GM21717 (cell line): ENCODE data around the gene TTN.

Source experiments
- ATAC-seq: cut with Tn5 transposase; IDR thresholded peaks from one replicate; pipeline ENCODE4 v1.9.1; 2021; ENCODE audit warnings: mild to moderate bottlenecking, moderate library complexity; ENCODE audit not compliant: unreplicated experiment

Gene TTN

DNA sequence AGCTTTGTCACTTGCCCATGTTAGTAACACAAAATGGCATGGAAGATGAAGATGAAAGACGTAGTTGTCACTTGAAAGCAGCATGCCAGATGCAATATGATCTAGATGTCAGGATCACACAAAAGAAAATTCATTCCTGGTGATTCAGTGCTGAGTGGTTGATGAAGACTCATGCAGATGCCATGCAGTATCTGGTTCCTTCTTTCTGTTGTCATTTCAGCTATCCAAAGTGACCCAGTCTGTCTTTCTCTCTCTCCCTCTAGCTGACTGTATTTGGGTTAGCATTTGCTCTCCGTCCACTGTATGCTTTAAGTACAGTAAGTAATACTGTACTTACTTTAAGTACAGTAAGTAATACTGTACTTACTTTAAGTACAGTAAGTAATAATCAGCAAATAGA is 50.4 kb downstream of the TTN start:
- no peak for ATAC-seq

DNA sequence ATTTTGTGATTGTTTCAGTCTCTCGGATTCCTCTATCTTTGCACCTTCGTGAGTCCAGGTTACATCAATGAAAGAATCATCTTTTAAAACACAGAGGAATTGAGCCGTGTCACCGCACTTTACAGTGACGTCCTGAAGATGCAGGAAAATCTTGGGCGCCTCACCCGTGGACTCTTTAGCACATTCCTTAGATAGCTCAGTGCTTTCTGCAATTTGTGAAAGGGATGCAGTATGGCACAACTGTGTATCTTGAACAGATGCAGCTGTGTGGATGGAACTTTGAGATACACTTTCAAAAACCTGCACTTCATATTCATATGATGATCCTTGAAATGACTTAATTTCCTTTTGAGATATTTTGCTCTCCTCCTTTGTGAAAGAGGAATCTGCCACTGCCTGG is 50.9 kb downstream of the TTN start:
- ATAC-seq: no peak

DNA sequence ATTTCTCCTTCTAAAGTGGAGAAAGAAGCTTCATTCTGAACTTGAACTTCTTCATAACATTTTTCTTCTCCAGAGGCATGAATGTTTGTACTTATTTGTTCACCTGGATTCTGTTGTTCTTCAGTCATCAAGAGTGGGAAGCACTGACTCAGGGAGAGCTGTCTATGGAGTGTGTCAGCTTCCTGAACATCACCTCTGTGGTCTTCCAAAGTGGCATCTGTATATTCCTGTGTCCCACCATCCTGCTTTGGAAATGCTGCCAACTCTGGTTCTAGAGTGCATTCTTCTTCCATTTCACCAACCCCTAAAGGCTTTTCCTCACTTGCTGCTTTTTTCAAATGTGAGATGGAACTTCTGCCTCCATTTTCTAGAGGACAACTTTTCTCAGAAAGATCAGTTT is 59.5 kb downstream of the TTN start:
- no peak for ATAC-seq

DNA sequence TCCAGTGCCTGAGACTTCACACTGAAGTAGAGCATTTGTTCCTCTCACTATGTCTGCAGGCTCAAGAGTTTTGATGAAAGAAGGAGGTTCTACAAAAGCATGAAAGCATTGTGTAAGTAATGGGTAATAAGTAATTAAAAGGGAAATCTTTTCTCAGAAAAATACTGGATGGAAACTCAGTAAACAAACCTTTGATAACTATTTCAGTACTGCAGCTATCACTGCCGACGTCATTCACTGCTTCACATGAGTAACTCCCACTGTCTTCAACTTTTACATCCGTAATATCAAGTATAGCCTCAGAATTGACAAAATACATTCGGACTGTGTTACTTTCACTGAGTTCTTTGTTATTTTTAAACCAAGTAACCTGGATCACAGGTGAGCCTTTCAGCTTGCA is 72.7 kb downstream of the TTN start:
- ATAC-seq: no peak

DNA sequence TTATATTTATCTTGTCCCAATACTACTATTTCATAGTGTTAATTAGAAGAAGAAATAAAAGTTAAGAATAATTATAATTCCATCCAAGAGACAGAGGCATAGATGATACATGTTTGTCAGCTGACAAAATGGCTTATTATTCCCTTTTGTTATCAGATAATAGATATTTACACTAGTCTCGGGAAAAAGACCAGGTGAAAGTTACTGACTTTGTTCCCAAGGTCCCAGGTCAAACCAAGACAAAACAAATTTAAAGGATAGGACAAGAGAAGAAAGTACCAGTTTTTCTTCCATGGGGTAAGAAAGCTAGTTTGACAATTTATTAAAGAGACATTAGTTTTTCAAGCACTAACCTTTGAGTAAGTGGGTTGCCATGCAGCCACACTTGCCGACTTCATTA is 73.2 kb downstream of the TTN start:
- no peak for ATAC-seq

DNA sequence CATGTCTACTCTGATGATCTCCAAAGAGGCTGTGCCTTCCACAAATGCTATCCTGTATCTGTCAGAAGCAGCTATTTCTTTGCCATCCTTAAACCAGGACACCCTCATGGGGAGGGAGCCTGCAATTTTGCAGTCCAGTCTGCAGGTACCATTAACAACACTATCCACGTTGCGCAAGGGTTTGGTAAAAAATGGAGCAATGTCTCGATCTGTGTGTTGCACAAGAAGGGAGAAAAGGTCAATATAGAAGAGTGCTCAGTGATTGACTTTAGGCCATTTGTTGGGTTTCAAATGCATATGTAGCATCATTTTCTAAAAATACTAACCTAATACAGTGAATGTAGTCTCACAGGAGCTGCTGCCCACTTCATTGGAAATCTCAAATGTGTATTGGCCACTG is 74.3 kb downstream of the TTN start:
- no peak for ATAC-seq

DNA sequence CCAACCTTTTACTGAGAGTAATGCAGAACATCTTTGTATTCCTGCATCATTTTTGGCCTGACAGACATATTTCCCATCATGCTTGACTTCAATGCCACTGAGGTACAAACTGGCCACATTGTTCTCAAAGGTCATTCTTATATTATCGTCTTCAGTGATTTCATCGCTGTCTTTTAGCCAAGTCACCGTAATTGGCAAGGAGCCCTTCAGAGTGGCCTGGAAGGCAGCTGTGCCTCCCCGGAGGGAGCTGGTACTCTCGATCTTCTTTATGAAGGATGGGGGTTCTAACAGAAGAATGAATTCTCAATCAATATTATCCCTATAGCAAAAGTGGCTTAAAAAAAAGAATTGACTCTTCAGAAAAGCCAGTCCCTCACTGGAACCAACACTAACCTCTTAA is 75.9 kb downstream of the TTN start:
- ATAC-seq: no peak

DNA sequence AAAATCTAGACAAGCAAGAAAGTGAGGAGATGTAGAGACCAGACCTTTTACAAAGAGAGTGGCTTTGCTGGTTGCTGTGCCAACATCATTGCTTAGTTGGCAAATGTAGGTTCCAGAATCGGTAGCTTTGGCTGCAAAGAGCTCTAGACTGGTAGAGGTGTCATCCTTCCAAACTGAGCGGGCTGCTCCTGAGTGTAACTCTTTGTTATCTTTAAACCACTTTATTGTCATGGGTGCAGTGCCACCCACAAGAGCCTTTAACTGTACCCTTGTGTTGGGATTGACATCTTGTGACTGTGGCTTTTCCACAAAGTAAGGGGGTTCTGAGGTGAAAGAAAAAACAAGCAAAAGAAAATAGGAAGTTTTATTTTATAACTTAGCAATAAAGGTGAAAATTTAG is 77.2 kb downstream of the TTN start:
- ATAC-seq: no peak

DNA sequence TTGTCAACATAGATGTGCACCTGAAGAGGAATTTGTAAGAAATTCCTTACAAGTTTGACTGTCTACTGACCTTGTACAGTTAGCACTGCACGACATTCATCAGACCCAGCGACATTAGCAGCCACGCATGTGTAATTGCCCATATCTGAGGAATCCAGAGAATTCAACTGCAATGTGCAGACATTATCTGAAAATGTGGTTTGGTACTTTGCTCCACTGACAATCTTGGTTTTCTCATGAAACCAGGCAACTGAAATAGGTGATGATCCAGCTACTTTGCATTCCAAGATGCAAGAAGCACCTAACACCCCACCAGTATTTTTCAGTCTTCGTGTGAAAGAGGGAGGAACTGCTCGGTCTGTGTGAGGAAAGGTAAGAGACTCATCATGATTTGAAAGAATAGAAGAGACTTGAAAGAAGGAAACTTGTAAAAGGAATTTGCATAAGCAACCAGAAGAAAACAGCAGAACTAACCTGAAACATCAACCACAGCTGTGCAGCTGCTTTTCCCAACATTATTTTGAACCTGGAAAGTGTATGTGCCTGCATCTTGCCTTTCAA is 83.4 kb downstream of the TTN start:
- peak; percentile 59 for ATAC-seq

DNA sequence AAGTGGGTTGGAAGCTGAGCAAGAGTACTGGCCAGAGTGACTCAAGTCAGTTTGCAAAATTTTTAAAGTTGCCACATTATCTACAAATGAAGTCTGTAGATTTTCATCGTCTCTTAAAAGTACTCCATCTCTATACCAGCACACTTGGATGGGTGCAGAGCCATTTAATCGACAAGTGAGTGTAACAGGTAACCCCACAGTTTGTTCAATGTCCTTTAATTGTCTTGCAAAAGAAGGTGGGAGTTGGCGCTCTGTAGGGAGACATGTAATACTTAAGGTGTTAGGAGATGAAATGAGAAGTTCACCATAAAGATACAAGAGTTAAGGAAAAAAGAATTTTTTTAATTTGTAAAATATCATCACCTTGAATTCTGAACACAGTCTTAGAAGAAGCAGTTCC is 84.9 kb downstream of the TTN start:
- ATAC-seq: no peak

DNA sequence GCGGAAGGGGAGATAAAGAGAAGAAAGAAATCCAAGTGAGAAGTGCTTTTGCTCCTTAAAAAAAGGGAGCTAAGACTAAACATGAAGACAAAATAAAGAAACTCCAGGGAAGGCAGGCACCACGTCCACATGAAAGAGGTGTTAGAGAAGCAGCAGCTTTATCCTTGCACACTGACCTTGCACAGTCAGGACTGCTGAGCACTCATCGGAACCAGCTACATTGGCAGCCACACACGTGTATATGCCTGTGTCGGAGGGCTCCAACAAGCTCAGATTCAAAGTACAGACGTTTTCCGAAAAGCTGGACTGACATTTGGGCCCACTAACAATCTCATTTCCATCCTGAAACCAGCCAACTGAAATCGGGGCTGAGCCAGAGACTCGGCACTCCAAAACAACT is 88.2 kb downstream of the TTN start:
- no peak for ATAC-seq

DNA sequence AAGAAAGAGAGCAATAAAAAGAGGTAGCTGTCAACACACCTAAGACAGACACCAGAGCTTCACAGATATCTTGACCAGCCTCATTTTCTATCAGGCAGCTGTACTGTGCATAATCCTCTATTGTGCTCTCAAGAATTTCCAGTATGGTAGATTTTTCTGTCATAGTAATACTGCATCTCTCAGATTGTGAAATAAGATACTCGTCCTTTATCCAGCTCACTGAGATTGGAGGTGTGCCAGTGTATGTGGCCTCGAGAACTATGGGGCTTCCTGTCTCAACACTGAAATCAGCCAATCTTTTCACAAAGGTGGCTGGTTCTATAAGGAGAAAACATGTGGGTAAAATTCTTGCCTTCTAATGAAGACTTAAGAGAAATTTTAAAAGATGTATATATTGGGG is 88.9 kb downstream of the TTN start:
- no peak for ATAC-seq

DNA sequence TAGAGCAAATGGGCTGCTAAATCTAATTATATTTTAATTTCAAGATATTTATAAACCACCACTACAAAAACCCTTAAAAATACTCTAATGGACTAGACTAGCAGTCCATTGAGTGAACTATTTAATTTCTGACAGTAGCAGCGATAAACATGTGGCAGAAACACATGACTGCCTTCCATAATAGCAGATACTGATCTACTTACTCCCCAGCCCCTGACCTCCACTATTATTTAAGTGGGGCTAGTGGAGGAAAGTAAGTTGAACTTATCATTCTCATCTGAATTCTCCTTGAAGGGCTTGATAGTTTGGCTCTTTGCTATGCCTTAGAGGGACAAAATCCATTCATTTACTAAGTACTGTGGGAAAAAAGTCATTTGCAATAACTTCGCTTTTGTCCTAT is 90.8 kb downstream of the TTN start:
- no peak for ATAC-seq

DNA sequence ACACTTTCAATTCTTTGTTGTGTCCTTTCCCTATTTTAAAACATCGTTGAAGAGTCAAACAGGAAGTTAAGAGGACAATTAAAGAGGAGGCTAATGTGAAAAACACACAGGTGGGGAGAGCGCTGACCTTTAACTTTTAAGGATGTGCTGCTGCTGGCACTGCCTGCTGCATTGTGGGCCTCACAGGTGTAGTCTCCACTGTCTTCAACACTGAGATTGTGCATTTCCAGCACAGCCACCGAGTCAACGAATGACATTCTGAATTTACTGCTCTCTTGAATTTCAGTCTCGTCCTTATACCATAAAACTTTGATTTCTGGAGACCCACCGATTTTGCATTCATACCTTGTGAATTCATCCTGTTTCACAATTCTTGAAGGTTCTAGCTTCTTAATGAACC is 91.9 kb downstream of the TTN start:
- no peak for ATAC-seq

DNA sequence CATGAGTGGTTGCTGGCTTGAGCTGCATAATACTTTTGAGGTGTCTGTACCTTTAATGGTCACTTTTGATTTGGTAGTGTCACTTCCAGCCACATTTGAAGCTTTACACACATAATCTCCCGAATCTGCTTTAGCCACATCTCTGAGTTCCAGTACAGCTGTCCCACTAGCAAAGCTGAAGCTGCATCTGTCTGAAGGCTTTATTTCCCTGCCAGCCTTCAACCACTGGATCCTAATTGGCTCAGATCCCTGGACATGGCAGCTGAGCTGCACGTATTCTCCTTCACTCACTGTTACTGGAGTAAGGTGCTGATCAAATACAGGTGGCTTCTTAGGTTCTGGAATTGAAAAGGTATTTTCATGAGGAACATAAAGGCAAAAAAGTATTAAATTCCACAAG is 99.7 kb downstream of the TTN start:
- ATAC-seq: no peak

DNA sequence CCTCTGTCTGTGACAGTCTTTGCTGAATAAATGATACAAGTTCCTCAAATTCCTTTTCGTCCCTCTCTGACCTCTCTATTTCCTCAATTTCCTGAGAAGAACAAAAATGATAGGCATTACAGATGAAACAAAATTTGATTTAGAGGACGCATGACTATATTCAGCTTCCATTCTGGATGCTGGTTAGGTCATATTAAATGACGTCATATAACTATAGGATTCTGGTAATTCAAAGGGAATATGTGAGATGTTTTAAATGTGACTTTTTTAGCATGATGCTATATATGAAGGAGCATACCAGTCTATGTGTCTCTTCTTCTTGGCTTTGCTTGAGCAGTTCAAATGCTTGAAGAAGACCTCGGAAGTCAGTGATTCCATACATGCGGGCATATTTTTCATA is 102.3 kb downstream of the TTN start:
- ATAC-seq: no peak

DNA sequence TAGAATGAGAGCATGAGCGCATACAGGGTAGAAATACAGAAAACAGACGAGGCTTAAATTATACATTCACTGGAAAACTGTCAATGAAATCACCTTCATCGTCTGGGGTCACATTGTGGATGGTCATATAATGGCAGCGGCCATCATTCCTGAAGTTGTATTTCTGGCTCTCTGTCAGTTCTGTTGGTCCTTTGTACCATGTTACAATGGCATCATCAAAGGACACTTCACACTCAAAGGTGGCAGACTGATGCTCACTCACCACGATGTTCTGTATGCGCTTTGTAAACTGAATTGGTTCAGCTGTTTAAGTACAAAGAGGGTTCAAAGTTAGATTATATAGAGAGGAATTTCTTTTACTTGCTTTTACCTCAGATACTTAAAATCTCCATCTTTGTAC is 104.9 kb downstream of the TTN start:
- ATAC-seq: no peak

DNA sequence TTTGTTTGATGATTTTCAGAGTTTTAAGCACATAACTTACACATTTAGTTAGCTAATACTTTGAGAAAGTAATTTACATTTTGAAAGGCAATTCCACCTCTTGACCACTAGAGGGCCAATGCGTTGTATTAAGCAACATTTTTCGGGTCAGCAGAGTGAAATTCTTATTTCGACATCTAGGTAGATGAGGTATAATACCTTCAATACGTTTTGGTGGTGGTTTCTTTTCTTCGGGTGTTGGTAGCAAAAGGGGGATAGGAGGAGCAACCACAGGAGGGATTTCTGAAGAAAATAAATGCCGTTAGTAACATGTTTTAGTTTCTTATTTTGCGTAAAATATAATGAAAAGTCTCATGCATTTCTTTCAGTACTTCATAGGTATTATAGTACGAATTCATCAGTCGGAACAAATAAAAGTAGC is 106.3 kb downstream of the TTN start:
- ATAC-seq: no peak

DNA sequence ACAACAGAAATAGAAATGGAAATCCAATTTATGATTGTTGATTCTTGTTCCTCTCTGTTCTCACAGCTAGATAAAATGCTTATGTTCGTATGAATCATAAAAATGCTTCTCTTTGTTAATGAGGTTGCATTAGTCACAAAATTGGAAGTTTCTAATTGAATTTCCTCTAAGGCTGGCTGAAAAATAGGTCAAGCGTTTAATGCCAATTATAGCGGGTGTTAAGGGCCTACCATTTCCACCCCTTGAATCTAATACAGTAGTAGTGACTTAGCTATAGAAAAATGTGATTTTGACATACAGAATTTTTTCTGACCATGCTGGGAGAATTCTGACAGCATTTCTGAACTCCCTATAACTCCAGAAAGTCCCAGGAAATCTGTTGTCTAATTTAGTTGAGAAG is 107.1 kb downstream of the TTN start:
- no peak for ATAC-seq

DNA sequence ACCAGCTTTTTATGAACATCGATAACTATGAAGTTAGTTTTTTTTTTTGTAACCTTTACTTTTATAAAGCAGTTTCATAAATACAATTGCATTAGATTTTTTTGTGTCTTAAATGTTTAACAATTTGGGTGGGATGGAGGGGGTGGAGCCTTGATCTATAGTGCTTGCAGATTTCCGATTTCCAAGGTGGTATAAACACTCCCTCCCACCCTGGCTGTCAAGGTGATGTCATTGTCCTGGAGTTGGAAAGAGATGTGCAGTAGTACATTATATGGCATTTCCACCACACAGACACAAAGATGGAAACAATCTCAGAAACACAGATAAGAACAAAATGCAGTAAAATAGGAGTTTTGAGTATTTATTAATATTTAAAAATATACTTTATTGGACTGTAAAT is 114.4 kb downstream of the TTN start:
- no peak for ATAC-seq

DNA sequence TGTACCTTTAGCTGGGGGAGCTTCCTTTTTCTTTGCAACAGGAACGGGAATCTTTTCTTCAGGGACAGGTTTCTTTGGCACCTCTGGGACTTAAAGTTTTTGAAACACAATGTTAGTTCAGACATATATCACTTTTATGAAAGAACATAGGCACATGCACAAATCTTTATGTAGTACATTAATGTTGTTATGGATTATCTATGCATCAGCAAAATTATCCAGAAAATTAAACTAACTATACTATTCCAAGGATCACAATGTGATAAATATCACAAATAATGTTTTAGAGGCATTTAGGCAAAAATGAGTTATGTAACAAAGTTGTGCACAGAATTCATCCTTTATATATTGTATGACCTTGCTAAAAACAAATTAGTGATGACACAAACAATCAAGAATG is 117.4 kb downstream of the TTN start:
- no peak for ATAC-seq

DNA sequence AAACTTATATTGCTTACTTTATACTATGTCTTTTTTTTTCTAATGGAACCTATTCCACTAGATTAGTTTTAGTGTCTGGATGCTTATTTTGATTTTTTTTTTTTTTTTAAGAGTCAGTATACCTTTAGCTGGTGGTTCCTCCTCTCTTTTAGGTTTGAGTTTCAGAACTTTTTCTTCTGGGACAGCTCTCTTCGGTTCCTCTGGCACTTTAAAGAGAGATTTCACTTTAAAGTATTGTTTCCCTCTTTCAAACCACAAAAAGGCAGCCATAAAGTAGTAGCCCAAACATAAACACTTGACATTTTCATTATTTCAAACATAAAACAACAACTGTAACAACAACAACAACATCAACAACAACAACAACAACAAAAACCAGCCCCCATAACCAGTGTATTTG is 123.3 kb downstream of the TTN start:
- no peak for ATAC-seq

DNA sequence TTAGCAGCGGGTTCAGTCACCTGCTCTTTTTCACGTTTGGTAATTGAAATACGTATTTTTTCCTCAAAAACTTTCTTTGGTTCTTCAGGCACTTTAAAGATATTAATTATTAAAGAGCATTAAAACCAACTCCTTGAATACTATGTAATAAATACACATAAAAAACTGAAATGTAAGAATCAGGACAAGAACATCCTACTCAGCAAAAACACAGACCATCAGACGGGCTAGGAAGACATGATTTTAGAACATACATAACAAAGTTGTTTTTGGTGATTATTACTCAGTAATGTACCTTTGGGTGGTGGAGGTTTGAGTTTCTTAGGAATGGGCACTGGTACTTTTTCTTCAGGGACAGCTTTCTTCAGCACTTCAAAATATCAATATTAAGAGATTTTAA is 126.1 kb downstream of the TTN start:
- no peak for ATAC-seq

DNA sequence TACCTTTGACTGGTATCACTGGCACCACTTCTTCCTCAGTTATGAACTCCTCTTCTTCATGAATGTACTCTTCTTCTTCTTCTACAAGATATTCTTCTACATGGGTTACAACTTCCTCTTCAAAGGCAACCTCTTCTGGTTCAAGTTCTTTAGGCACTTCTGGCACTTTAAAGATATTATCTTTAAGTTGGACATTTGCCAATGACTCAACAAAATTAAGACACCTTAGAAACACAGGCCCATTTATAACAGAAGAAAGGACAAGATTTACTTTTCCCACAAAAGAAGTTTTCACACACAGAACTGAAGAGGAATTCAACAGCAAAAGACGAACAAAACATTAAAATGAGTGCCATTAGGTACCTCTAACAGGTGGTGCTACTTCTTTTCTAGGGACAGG is 127.3 kb downstream of the TTN start:
- no peak for ATAC-seq
